Suprapubic skin (tissue), 4 donors: ENCODE measurements around the gene UNCX. TPM values are rescaled to one million over a fixed set of nuclear protein-coding genes. Genes with fewer than 3 reads are reported as not detected.
"Not testable (repeated sequence)": the region's sequence is repeated elsewhere in the genome, so short reads cannot be mapped to it uniquely, and the experiment has no call there.

ENCODE experiments used
- DNase-seq, 2 donors: peaks; one replicate each; pipeline ENCODE4 v3.0.0-alpha.2; 2019; ENCODE audit warnings: low spot score in 2 of 2
- H3K27ac ChIP-seq: fragments of 200-600 bp; sonication (generic); one replicate; pipeline ENCODE4 v1.5.1; 2019
- H3K27me3 ChIP-seq: fragments of 200-600 bp; sonication (generic); one replicate; pipeline ENCODE4 v1.5.1; 2019
- H3K36me3 ChIP-seq: fragments of 200-600 bp; sonication (generic); one replicate; pipeline ENCODE4 v1.5.1; 2019
- H3K4me1 ChIP-seq: fragments of 200-600 bp; sonication (generic); one replicate; pipeline ENCODE4 v1.5.1; 2019
- H3K4me3 ChIP-seq: fragments of 200-600 bp; sonication (generic); one replicate; pipeline ENCODE4 v1.5.1; 2019; ENCODE audit warnings: mild to moderate bottlenecking
- H3K9me3 ChIP-seq: fragments of 200-600 bp; sonication (generic); one replicate; pipeline ENCODE4 v1.5.1; 2019
- CTCF ChIP-seq, 2 donors: fragments of 200-600 bp in 1 of 2; fragments of 450-650 bp in 1 of 2; sonication (generic) in 1 of 2; IDR thresholded peaks; one replicate each; pipeline ENCODE4 v1.5.1; 2016 to 2019; ENCODE audit warnings: antibody characterized with exemption in 2 of 2, mild to moderate bottlenecking in 1 of 2, moderate library complexity in 1 of 2
- EP300 ChIP-seq: sonication (generic); formaldehyde crosslinking; IDR thresholded peaks from one replicate; pipeline ENCODE4 v1.6.1; 2017; ENCODE audit warnings: antibody characterized with exemption
- POLR2A ChIP-seq, 2 donors: fragments of 450-650 bp; IDR thresholded peaks; one replicate each; pipeline ENCODE4 v1.6.1; 2017; ENCODE audit warnings: antibody characterized with exemption in 2 of 2, mild to moderate bottlenecking in 2 of 2, moderate library complexity in 2 of 2
- POLR2AphosphoS5 ChIP-seq, 3 donors: sonication (generic); formaldehyde crosslinking; IDR thresholded peaks; one replicate each; pipeline ENCODE4 v1.6.1; 2017; ENCODE audit warnings: antibody characterized with exemption in 3 of 3
- whole genome bisulfite sequencing: methylation state at CpG from one replicate; pipeline ENCODE4 v1.1.5; 2018; 5-methylcytosine and 5-hydroxymethylcytosine counted together
- total RNA-seq, 4 donors: library from RNA; depleted of rRNA; stranded (reverse); fragments of >200 nt; gene quantifications; one replicate each; pipeline ENCODE4 v1.1.0, GENCODE V29; 2016

Gene UNCX
- total RNA-seq, 4 donors from 2014 or later: not detected

DNA sequence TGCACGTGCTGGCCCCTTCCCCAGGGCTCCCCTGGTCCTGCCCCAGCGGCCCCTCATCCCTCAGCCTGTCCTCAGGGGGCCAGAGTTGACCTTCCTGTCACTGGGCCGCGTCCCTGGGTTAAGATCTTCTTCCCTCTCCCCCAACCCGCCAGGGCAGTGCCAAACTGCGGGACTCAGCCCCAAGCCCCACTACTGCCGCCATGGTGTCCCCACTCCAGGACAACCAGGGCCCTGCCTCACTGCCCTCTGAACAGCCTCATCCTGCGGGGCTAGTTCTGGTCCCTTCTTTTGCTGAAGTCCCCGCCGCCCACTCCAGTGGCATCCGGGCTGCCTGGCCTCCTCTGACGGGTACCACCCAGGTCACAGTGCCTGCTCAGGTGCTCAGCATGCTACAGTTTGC is 37.5 kb downstream of the UNCX start:
- 71% methylated on average over 8 of the region's 12 CpGs for WGBS
- H3K27me3 ChIP-seq: peaks cover 76% of the 10 kb centered on the region
- TF ChIP-seq CTCF (IDR thresholded peaks at IDR 0.05) (no peak), EP300 (no peak), POLR2A (IDR thresholded peaks at IDR 0.05) (no peak), POLR2AphosphoS5 (IDR thresholded peaks at IDR 0.05) (no peak)

DNA sequence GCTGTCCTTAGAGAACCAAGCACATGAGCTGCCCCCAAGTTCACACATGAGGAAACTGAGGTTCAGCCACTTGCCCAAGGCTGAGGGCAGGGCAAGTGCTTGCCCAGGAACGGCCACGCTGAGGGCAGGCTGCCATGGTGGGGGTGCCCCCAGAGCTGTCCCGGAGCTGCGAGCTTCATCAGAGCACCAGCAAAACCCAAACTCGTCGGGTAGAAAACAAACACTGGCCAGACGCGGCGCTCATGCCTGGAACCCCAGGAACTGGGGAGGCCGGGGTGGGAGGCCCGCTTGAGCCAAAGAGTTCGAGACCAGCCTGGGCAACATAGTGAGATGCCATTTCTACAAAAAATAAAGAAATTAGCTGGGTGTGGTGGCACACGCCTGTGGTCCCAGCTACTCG is 38.4 kb downstream of the UNCX start:
- TF ChIP-seq EP300: no peak
- TF ChIP-seq POLR2AphosphoS5 (IDR thresholded peaks at IDR 0.05): no peak
- no peak for TF ChIP-seq CTCF (IDR thresholded peaks at IDR 0.05)
- no peak for TF ChIP-seq POLR2A (IDR thresholded peaks at IDR 0.05)
- H3K9me3 ChIP-seq: no peaks in the 10 kb centered on the region

More for the DNA sequence above, 37.5 kb downstream of the UNCX start:
- no peaks in the 10 kb centered on the region for H3K4me1 ChIP-seq
- no peaks in the 10 kb centered on the region for H3K9me3 ChIP-seq
- no peak overlapping the region for H3K4me3 ChIP-seq
- H3K36me3 ChIP-seq: no peaks in the 10 kb centered on the region
- no peak for DNase-seq
- H3K27ac ChIP-seq: no peak overlapping the region

DNA sequence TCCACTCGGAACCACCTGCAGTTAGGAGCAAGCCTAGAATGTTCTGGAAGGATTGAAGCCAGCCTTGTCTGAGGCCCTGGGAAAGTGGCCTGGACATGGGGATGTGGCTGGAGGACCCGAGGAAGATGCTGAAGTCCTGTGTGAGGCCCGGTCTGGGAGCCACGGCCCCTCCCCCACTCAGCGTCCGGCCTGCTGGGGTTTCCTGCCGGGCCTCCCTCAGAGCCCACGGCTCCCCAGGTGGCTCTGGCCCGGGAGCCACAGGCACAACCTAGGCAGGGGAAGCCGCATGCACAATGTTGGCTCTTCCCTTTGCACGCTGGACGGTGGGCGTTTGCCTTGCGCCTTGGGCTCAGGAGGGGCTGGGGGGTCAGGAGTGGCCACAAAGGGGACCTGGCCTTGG is 39.0 kb downstream of the UNCX start:
- no peak for DNase-seq
- no peak overlapping the region for H3K4me3 ChIP-seq
- TF ChIP-seq CTCF (IDR thresholded peaks at IDR 0.05) (no peak), POLR2A (IDR thresholded peaks at IDR 0.05) (no peak), EP300 (no peak), POLR2AphosphoS5 (IDR thresholded peaks at IDR 0.05) (no peak)
- WGBS: 78% methylated on average over 10 of the region's 14 CpGs
- H3K9me3 ChIP-seq: no peaks in the 10 kb centered on the region
- H3K4me1 ChIP-seq: no peaks in the 10 kb centered on the region
- H3K36me3 ChIP-seq: no peaks in the 10 kb centered on the region
- H3K27me3 ChIP-seq: peaks cover 78% of the 10 kb centered on the region
- no peak overlapping the region for H3K27ac ChIP-seq

More for the DNA sequence above, 38.4 kb downstream of the UNCX start:
- Histone ChIP-seq H3K27me3 (peaks cover 78% of the 10 kb centered on the region), H3K4me3 (no peak overlapping the region), H3K4me1 (no peaks in the 10 kb centered on the region), H3K27ac (no peak overlapping the region), H3K36me3 (no peaks in the 10 kb centered on the region)
- WGBS: 93% methylated on average over 8 of the region's 14 CpGs
- no peak for DNase-seq

GRCh38 chr7:1272136-1272535 is 39.5 kb downstream of the UNCX start:
- H3K4me3 ChIP-seq, H3K36me3 ChIP-seq, H3K4me1 ChIP-seq, H3K9me3 ChIP-seq, DNase-seq, H3K27ac ChIP-seq: not testable (repeated sequence)
- H3K27me3 ChIP-seq: peaks cover 77% of the 10 kb centered on the region

GRCh38 chr7:1274121-1274875 is 41.6 kb downstream of the UNCX start:
- Histone ChIP-seq H3K36me3 (no peaks in the 10 kb centered on the region), H3K4me1 (no peaks in the 10 kb centered on the region), H3K27ac (no peak overlapping the region), H3K27me3 (peaks cover 69% of the 10 kb centered on the region), H3K9me3 (no peaks in the 10 kb centered on the region), H3K4me3 (no peak overlapping the region)
- DNase-seq: no peak
- TF ChIP-seq CTCF (IDR thresholded peaks at IDR 0.05): no peak
- TF ChIP-seq POLR2A (IDR thresholded peaks at IDR 0.05): no peak
- TF ChIP-seq POLR2AphosphoS5 (IDR thresholded peaks at IDR 0.05): no peak
- no peak for TF ChIP-seq EP300
- 70% methylated on average over 17 of the region's 30 CpGs for WGBS
